ENCODE measurements around the gene ZNF407. TPM values are rescaled to one million over a fixed set of nuclear protein-coding genes. Genes with fewer than 3 reads are reported as not detected.

The ZNF407 gene
- 13.1 and 13.2 TPM in 2 replicates for total RNA-seq
- long read RNA-seq, partial matches to known transcripts, result 28 of 35 reads
- long read RNA-seq, other reads (novel, unspliced or antisense), result 7 of 35 reads

- Mint-ChIP-seq H3K27me3 (ENCODE audit: low read depth) (no peaks in the 10 kb centered on the region), H3K27ac (ENCODE audit: unreplicated experiment) (peak within 1 kb of the TSS; percentile 99), H3K9me3 (no peaks in the 10 kb centered on the region), H3K4me1 (peaks cover 30% of the 10 kb centered on the region), H3K4me3 (peak within 1 kb of the TSS; percentile 98), H3K36me3 (ENCODE audit: low read depth) (peaks cover 13% of the 10 kb centered on the region)
- DNase-seq (ENCODE audit: low read depth, low spot score), result peak; percentile 88
- TF ChIP-seq CTCF (conservative IDR thresholded peaks at IDR 0.05), result no peak
Measured at GRCh38 chr18:74597662-74598349, at the start of gene ZNF407. ZNF407 (plus strand) TSS chr18:74597870; CDS start chr18:74631020, 33,150 bp downstream.

DNA sequence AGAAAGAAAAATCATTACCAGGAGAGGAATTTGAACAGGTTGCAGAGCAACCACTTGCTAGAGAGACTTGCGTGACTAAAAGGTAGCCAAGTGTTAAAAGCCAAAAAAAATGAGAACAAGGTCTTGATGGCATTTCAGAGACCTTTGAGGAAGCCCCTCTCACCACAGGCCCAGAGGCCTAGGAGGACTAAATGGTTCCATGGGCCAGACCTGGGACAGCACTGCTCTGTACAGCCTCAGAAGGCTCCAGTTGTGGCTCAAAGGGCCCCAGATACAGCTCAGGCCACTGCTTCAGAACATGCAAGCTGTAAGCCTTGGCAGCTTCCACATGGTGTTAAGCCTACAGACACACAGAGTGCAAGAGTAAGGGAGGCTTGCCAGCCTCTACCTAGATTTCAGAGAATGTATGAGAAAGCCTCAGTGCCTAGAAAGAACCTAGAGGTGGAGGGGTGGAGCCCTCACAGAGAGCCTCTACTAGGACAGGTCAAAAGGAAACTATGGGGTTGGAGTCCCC, 48.0 kb upstream of the ZNF407 start:
- Mint-ChIP-seq H3K27ac (ENCODE audit: unreplicated experiment) (no peak overlapping the region), H3K36me3 (ENCODE audit: low read depth) (peaks cover 7% of the 10 kb centered on the region), H3K4me1 (peaks cover 10% of the 10 kb centered on the region), H3K4me3 (no peak overlapping the region), H3K9me3 (peaks cover 11% of the 10 kb centered on the region), H3K27me3 (ENCODE audit: low read depth) (peaks cover 27% of the 10 kb centered on the region)
- no peak for TF ChIP-seq CTCF (conservative IDR thresholded peaks at IDR 0.05)
- DNase-seq (ENCODE audit: low read depth, low spot score), result no peak

GRCh38 chr18:74550886-74551285, 46.8 kb upstream of the ZNF407 start:
- Mint-ChIP-seq H3K4me1 (peaks cover 10% of the 10 kb centered on the region), H3K4me3 (no peak overlapping the region), H3K9me3 (peaks cover 11% of the 10 kb centered on the region), H3K27me3 (ENCODE audit: low read depth) (peaks cover 24% of the 10 kb centered on the region), H3K27ac (ENCODE audit: unreplicated experiment) (no peak overlapping the region), H3K36me3 (ENCODE audit: low read depth) (peaks cover 7% of the 10 kb centered on the region)
- no peak for TF ChIP-seq CTCF (conservative IDR thresholded peaks at IDR 0.05)
- DNase-seq (ENCODE audit: low read depth, low spot score), result no peak

GRCh38 chr18:74551452-74551851, 46.2 kb upstream of the ZNF407 start:
- Mint-ChIP-seq H3K4me1 (peaks cover 10% of the 10 kb centered on the region), H3K36me3 (ENCODE audit: low read depth) (peaks cover 7% of the 10 kb centered on the region), H3K4me3 (no peak overlapping the region), H3K9me3 (peaks cover 11% of the 10 kb centered on the region), H3K27ac (ENCODE audit: unreplicated experiment) (no peak overlapping the region), H3K27me3 (ENCODE audit: low read depth) (peaks cover 29% of the 10 kb centered on the region)
- no peak for TF ChIP-seq CTCF (conservative IDR thresholded peaks at IDR 0.05)
- no peak for DNase-seq (ENCODE audit: low read depth, low spot score)

- Mint-ChIP-seq H3K4me1 (peaks cover 10% of the 10 kb centered on the region), H3K36me3 (ENCODE audit: low read depth) (peaks cover 7% of the 10 kb centered on the region), H3K27me3 (ENCODE audit: low read depth) (peaks cover 29% of the 10 kb centered on the region), H3K27ac (ENCODE audit: unreplicated experiment) (no peak overlapping the region), H3K9me3 (peaks cover 9% of the 10 kb centered on the region), H3K4me3 (peak overlapping the region; percentile 67)
- TF ChIP-seq CTCF (conservative IDR thresholded peaks at IDR 0.05), result peak; percentile 89
- peak; percentile 84 for DNase-seq (ENCODE audit: low read depth, low spot score)
Measured at GRCh38 chr18:74551936-74552555, 45.6 kb upstream of the ZNF407 start.

Measured in neural crest cell (in vitro differentiated cells).